Skeletal muscle tissue (tissue), 4 donors: ENCODE results near the gene CARD11. TPM values are rescaled to one million over a fixed set of nuclear protein-coding genes. Genes with fewer than 3 reads are reported as not detected.

Experiments
- H3K27ac ChIP-seq: one replicate; pipeline ENCODE4 v1.7.0; 2013; ENCODE audit warnings: mild to moderate bottlenecking, low read depth, low read length, inconsistent platforms
- H3K27me3 ChIP-seq, 3 donors: one replicate each; pipeline ENCODE4 v1.7.0; 2013; ENCODE audit warnings: low read length in 3 of 3; ENCODE audit not compliant: control insufficient read depth in 3 of 3, insufficient read depth in 3 of 3
- H3K36me3 ChIP-seq, 3 donors: one replicate each; pipeline ENCODE4 v1.7.0; 2013; ENCODE audit warnings: low read length in 3 of 3; ENCODE audit not compliant: control insufficient read depth in 3 of 3, insufficient read depth in 3 of 3
- H3K4me1 ChIP-seq, 3 donors: one replicate each; pipeline ENCODE4 v1.7.0; 2013; ENCODE audit warnings: low read length in 3 of 3, mild to moderate bottlenecking in 3 of 3; ENCODE audit not compliant: control insufficient read depth in 3 of 3, insufficient read depth in 3 of 3
- H3K4me3 ChIP-seq, 3 donors: one replicate each; pipeline ENCODE4 v1.7.0; 2013; ENCODE audit warnings: low read length in 3 of 3
- H3K9ac ChIP-seq, 3 donors: one replicate each; pipeline ENCODE4 v1.7.0; 2013; ENCODE audit warnings: low read length in 3 of 3, mild to moderate bottlenecking in 3 of 3, moderate library complexity in 2 of 3, low read depth in 1 of 3
- H3K9me3 ChIP-seq, 3 donors: one replicate each; pipeline ENCODE4 v1.7.0; 2013; ENCODE audit warnings: low read length in 3 of 3; ENCODE audit not compliant: control insufficient read depth in 3 of 3
- total RNA-seq: library from RNA; depleted of rRNA; stranded (reverse); fragments of >200 nt; gene quantifications from one replicate; pipeline ENCODE4 v1.2.3, GENCODE V29; 2014
- donor health status: Osteomylitis.

Gene CARD11
- total RNA-seq, 1 donor from 2014 or later: 1.0 TPM

DNA sequence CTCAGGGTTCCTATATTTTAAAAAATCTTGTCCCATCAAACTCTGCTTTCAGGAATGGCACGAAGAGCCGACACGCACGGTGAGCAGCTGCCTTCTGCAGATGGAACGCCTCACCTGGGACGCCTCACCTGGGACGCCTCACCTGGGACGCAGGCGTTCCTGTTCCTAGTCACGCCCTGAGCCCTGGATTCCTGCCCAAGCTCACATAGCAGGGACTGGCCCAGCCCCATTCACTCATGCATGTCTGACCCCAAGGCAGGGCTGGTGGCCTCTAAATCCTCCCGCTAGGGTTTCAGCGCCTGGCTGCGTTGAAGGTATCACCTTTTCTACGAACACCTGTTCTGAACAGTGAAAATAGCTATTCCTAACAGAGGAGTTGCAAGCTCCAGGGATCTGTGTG lies 49.8 kb downstream of the CARD11 start:
- peaks cover 3 to 5% (median 3%) of the 10 kb centered on the region in 3 donors for H3K9me3 ChIP-seq
- H3K4me3 ChIP-seq: no peak overlapping the region
- H3K27ac ChIP-seq: no peak overlapping the region
- H3K36me3 ChIP-seq: no peaks in the 10 kb centered on the region
- no peaks in the 10 kb centered on the region for H3K4me1 ChIP-seq
- H3K9ac ChIP-seq: no peak overlapping the region
- H3K27me3 ChIP-seq: no peaks in the 10 kb centered on the region

DNA sequence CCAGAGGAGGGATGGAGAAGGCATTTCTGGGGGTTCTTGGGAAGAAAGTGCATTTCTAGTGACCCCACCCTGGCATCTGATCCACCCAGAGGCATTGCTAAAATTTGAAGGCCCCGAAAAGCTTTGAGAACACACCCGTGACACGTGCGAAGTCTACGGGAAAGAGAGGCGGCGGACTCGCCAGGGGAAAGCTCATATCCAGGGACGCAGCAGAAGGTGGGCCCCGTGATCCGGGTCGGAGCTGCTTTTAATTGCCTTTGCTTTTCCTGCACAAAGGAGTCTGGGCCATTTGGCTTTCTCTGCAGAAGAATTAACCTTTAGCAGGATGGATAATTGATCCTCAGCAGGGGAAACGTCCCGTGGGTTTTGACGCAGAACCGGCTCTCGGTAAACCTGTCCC lies 50.3 kb downstream of the CARD11 start:
- no peak overlapping the region for H3K4me3 ChIP-seq
- no peak overlapping the region for H3K9ac ChIP-seq
- H3K27me3 ChIP-seq: no peaks in the 10 kb centered on the region
- no peak overlapping the region for H3K27ac ChIP-seq
- no peaks in the 10 kb centered on the region for H3K4me1 ChIP-seq
- no peaks in the 10 kb centered on the region for H3K36me3 ChIP-seq
- peaks cover 3 to 5% (median 3%) of the 10 kb centered on the region in 3 donors for H3K9me3 ChIP-seq

DNA sequence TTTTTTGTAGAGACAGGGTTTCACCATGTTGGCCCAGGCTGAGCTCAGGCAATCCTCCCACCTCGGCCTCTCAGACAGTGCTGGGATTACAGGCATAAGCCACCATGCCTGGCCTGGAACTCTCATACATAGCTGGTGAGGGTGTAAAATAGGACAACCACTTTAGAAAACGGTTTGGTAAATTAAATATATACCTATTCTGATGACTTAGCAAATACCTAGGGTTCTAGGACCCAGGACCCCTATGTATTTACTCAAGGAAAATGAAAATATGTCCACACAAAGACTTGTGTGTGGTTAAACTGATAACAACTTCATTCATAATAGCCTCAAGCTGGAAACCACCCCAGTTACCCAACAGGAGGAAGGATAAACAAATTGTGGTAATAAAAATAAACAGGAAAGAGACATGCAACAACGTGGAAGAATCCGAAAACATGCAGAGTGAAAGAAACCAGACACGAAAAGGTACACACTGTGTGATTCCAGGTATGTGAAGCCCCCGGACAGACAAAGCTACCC lies 52.7 kb downstream of the CARD11 start:
- Histone ChIP-seq H3K36me3 (no peaks in the 10 kb centered on the region), H3K9ac (no peak overlapping the region), H3K9me3 (peaks cover 1 to 5% (median 2%) of the 10 kb centered on the region in 3 donors), H3K27me3 (peaks cover 0 to 4% (median under 1%) of the 10 kb centered on the region in 3 donors), H3K4me1 (no peaks in the 10 kb centered on the region), H3K4me3 (no peak overlapping the region), H3K27ac (no peak overlapping the region)

DNA sequence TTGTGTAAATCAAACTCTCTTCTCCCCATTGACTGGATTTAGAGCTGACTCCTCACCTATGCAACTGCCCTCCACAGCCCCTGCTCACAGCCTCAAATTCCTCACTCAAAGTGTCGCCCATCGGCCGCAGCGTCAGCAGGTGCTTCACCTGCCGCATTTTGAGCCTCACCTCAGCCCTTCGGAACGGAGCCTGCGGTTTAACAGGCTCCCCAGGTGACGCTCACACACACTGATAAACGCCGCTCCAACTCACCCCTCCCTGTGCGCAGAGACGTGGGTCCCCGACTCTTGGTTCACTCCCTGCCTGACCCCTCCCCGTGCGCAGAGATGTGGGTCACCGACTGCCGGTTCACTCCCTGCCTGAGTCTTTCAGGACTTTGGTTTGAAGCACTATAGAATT lies 57.1 kb downstream of the CARD11 start:
- Histone ChIP-seq H3K9me3 (peaks cover 0 to 2% (median 0%) of the 10 kb centered on the region in 3 donors), H3K9ac (no peak overlapping the region), H3K4me3 (no peak overlapping the region), H3K4me1 (no peaks in the 10 kb centered on the region), H3K27me3 (peaks cover 0 to 4% (median 3%) of the 10 kb centered on the region in 3 donors), H3K27ac (no peak overlapping the region), H3K36me3 (no peaks in the 10 kb centered on the region)

DNA sequence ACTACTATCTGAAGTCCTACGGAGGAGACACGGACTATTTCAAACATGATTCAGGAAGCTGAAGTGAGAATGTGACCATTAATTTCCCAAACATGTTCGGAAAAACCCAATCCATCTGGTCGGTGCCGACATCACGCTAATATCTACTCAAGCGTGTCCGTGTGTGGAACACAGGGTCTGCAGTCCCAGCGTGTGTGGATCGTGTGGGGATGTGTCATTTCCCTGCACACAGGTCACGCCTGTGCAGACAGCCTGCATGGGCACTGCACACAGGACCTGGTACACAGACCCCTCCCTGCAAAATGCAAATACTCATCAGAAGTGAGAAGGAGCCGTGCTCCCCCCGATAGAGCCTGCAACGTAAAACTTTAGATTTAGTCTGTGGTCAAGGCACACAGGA lies 57.8 kb downstream of the CARD11 start:
- no peak overlapping the region for H3K4me3 ChIP-seq
- no peaks in the 10 kb centered on the region for H3K4me1 ChIP-seq
- no peaks in the 10 kb centered on the region for H3K36me3 ChIP-seq
- peaks cover 0 to 7% (median 3%) of the 10 kb centered on the region in 3 donors for H3K27me3 ChIP-seq
- no peaks in the 10 kb centered on the region for H3K9me3 ChIP-seq
- H3K9ac ChIP-seq: no peak overlapping the region
- H3K27ac ChIP-seq: no peak overlapping the region

DNA sequence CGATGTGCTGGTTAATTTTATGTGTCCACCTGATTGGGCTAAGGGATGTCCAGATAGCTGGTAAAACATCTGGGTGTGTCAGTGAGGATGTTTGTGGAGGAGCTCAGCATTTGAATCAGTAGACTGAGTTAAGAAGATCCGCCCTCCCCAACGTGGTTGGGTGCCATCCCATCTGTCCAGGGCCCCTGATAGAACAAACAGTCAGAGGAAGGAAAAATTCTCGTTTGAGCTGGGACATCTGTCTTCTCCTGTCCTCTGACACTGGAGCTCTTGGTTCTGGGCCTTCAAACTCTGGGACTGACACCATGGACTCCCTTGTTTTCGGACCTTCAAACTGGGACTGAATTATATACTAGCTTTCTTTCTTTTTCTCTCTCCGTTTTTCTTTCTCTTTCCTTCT lies 59.6 kb downstream of the CARD11 start:
- H3K27ac ChIP-seq: no peak overlapping the region
- H3K36me3 ChIP-seq: no peaks in the 10 kb centered on the region
- H3K9ac ChIP-seq: no peak overlapping the region
- H3K27me3 ChIP-seq: peaks cover 8 to 20% (median 12%) of the 10 kb centered on the region in 3 donors
- H3K9me3 ChIP-seq: no peaks in the 10 kb centered on the region
- H3K4me1 ChIP-seq: no peaks in the 10 kb centered on the region
- no peak overlapping the region for H3K4me3 ChIP-seq

DNA sequence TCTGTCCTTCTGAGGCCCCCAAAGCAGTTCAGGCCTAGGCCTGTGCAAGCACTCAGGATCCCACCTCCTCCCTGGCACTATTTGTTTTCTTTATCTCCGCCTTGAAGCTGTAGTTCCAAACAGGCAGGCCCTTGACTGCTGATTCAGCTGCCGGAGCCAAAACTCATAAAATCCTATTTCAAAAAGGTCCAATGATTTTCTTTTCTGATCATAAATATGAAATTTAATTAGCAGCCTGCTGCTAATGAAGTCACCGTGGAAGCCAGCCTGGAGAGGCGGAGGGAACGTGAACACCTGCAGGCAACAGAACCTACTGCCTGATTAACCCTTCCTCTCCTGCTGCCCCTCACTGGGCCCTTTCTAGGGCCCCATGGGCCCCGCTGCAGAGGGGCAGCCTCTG lies 60.1 kb downstream of the CARD11 start:
- Histone ChIP-seq H3K27ac (no peak overlapping the region), H3K9me3 (no peaks in the 10 kb centered on the region), H3K27me3 (peaks cover 8 to 20% (median 16%) of the 10 kb centered on the region in 3 donors), H3K36me3 (no peaks in the 10 kb centered on the region), H3K4me1 (no peaks in the 10 kb centered on the region), H3K4me3 (no peak overlapping the region), H3K9ac (no peak overlapping the region)

DNA sequence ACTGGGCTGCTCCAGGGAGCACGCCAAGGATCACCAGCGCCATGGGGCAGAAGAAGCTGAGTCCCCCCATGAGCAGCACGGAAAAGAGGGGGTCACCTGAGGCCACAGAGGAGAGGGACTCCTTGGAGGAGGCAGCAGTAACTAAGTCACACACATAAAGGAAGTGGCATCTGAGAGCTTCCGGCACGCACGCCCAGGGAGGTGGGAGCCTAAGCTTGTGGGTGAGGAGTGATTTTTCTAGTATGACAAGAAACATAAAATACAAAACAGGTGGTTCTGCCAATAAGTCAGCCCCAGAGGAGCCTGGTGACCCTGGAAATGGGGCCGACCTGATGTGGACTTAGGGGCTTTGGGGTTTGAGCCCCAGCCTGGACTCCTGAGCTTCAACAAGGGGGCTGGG lies 60.8 kb downstream of the CARD11 start:
- H3K27me3 ChIP-seq: peaks cover 8 to 20% (median 16%) of the 10 kb centered on the region in 3 donors
- no peak overlapping the region for H3K4me3 ChIP-seq
- H3K27ac ChIP-seq: no peak overlapping the region
- H3K4me1 ChIP-seq: no peaks in the 10 kb centered on the region
- no peak overlapping the region for H3K9ac ChIP-seq
- H3K36me3 ChIP-seq: no peaks in the 10 kb centered on the region
- no peaks in the 10 kb centered on the region for H3K9me3 ChIP-seq

DNA sequence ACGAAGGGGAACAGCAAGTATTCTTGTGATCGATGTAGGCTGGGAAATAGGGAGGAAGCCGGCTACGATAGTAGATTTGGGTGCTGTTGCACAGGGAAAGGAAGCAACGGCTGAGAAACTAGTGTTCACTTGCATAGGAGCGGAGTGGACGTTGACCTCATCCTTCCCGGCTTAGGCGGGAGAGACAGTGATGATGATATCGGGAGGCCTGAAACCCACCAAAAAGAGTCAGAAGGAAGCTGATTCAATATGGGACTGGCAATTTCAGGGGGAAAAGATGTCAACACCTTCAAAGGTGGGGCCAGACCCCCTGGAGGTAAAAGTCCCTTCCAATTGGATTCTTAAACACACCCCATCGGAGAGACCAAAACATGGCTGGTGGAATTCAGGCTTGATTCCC lies 61.3 kb downstream of the CARD11 start:
- Histone ChIP-seq H3K36me3 (no peaks in the 10 kb centered on the region), H3K9ac (no peak overlapping the region), H3K4me1 (no peaks in the 10 kb centered on the region), H3K9me3 (peaks cover 0 to 3% (median 0%) of the 10 kb centered on the region in 3 donors), H3K4me3 (no peak overlapping the region), H3K27me3 (peaks cover 8 to 23% (median 16%) of the 10 kb centered on the region in 3 donors), H3K27ac (no peak overlapping the region)

DNA sequence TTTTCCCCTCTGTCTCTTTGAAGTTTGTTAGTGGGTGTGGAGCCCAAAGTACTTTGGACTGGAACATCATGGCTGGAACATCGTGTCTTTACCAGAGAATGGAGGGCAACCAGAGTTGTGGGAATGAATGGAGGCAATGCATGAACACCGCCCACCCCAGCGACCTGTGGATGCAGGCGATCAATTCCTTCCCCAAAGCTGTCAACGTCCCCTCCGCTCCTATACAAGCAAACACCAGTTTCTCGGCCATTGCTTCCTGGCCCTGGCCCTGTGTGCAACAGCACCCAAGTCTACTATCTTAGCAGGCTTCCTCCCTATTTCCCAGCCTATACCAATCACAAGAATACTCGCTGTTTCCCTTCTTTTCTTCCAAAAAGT lies 62.6 kb downstream of the CARD11 start:
- no peaks in the 10 kb centered on the region for H3K36me3 ChIP-seq
- H3K4me1 ChIP-seq: no peaks in the 10 kb centered on the region
- H3K27ac ChIP-seq: no peak overlapping the region
- peaks cover 8 to 22% (median 16%) of the 10 kb centered on the region in 3 donors for H3K27me3 ChIP-seq
- H3K9me3 ChIP-seq: peaks cover 0 to 3% (median 0%) of the 10 kb centered on the region in 3 donors
- no peak overlapping the region for H3K9ac ChIP-seq
- H3K4me3 ChIP-seq: no peak overlapping the region
